Gastroesophageal sphincter (tissue), 4 donors: ENCODE data around the gene SLC22A15. TPM values are rescaled to one million over a fixed set of nuclear protein-coding genes. Genes with fewer than 3 reads are reported as not detected.
"Not testable (repeated sequence)": the region's sequence is repeated elsewhere in the genome, so short reads cannot be mapped to it uniquely, and the experiment has no call there.

Experiments used
- ATAC-seq: fragments of 150-250 bp; one replicate; pipeline ENCODE4 v1.9.1; 2016; ENCODE audit warnings: mild to moderate bottlenecking, moderate library complexity
- H3K27ac ChIP-seq, 4 donors: fragments of 200-600 bp; sonication (generic) in 3 of 4; 1 replicate in 3 of 4; 2 replicates in 1 of 4; pipeline ENCODE4 v1.5.1; 2016 to 2019
- H3K27me3 ChIP-seq: fragments of 200-600 bp; sonication (generic); one replicate; pipeline ENCODE4 v1.5.1; 2019
- H3K36me3 ChIP-seq, 2 donors: fragments of 200-600 bp; sonication (generic); one replicate each; pipeline ENCODE4 v1.5.1; 2019; ENCODE audit warnings: control low read depth in 1 of 2
- H3K4me1 ChIP-seq, 3 donors: fragments of 200-600 bp; sonication (generic); 1 replicate in 2 of 3; 2 replicates in 1 of 3; pipeline ENCODE4 v1.5.1; 2016 to 2019; ENCODE audit warnings: control low read depth in 2 of 3
- H3K4me3 ChIP-seq, 2 donors: fragments of 200-600 bp; sonication (generic); one replicate each; pipeline ENCODE4 v1.5.1; 2019; ENCODE audit warnings: mild to moderate bottlenecking in 1 of 2, moderate library complexity in 1 of 2
- H3K9me3 ChIP-seq, 3 donors: fragments of 200-600 bp; sonication (generic); one replicate each; pipeline ENCODE4 v1.5.1; 2017 to 2019; ENCODE audit warnings: control low read depth in 2 of 3
- CTCF ChIP-seq, 4 experiments: fragments of 200-600 bp in 2 of 4; fragments of 450-650 bp in 2 of 4; sonication (generic) in 1 of 4; IDR thresholded peaks; one replicate each; pipeline ENCODE4 v1.5.1; 2017 to 2019; ENCODE audit warnings: antibody characterized with exemption in 4 of 4, mild to moderate bottlenecking in 2 of 4, moderate library complexity in 2 of 4
- EP300 ChIP-seq: sonication (generic); formaldehyde crosslinking; IDR thresholded peaks from one replicate; pipeline ENCODE4 v1.6.1; 2017; ENCODE audit warnings: antibody characterized with exemption, mild to moderate bottlenecking
- POLR2A ChIP-seq, 2 donors: fragments of 450-650 bp; IDR thresholded peaks; one replicate each; pipeline ENCODE4 v1.6.1; 2017; ENCODE audit warnings: antibody characterized with exemption in 2 of 2, mild to moderate bottlenecking in 2 of 2, moderate library complexity in 1 of 2
- POLR2AphosphoS5 ChIP-seq: sonication (generic); formaldehyde crosslinking; IDR thresholded peaks from one replicate; pipeline ENCODE4 v1.6.1; 2017; ENCODE audit warnings: antibody characterized with exemption
- WGBS, 2 donors: methylation state at CpG; one replicate each; pipeline ENCODE4 v1.1.5; 2018; ENCODE audit warnings: low coverage in 1 of 2; 5-methylcytosine and 5-hydroxymethylcytosine counted together
- total RNA-seq, 4 donors: library from RNA; depleted of rRNA; stranded (reverse); fragments of >200 nt; gene quantifications; one replicate each; pipeline ENCODE4 v1.1.0, GENCODE V29; 2016

Gene SLC22A15
- total RNA-seq, 4 donors from 2014 or later = 2.3 to 6.5 (median 4.1) TPM

GRCh38 chr1:115954684-115955083 is 21.6 kb upstream of the SLC22A15 start:
- H3K4me3 ChIP-seq = no peak overlapping the region
- no peak for ATAC-seq
- H3K36me3 ChIP-seq = no peaks in the 10 kb centered on the region
- H3K9me3 ChIP-seq = no peaks in the 10 kb centered on the region
- no peak overlapping the region for H3K27ac ChIP-seq
- no peaks in the 10 kb centered on the region for H3K4me1 ChIP-seq
- no peak for TF ChIP-seq CTCF (IDR thresholded peaks at IDR 0.05)
- no peak for TF ChIP-seq POLR2AphosphoS5
- TF ChIP-seq POLR2A (IDR thresholded peaks at IDR 0.05) = no peak
- no peak for TF ChIP-seq EP300
- WGBS, 2 donors = 30 to 56% methylated on average over 2 of the region's 2 CpGs
- H3K27me3 ChIP-seq = peaks cover 8% of the 10 kb centered on the region

- H3K27me3 ChIP-seq = peaks cover 8% of the 10 kb centered on the region
Measured at GRCh38 chr1:115955228-115955627, 21.1 kb upstream of the SLC22A15 start.

GRCh38 chr1:115958866-115959265 is 17.4 kb upstream of the SLC22A15 start:
- Histone ChIP-seq H3K27me3 (peaks cover 15% of the 10 kb centered on the region), H3K9me3 (no peaks in the 10 kb centered on the region), H3K36me3 (no peaks in the 10 kb centered on the region), H3K27ac (no peak overlapping the region), H3K4me1 (no peaks in the 10 kb centered on the region), H3K4me3 (no peak overlapping the region)
- WGBS, 2 donors = 63 to 88% methylated on average over 1 to 2 of the region's 2 CpGs
- ATAC-seq = no peak
- TF ChIP-seq EP300 = no peak
- TF ChIP-seq CTCF (IDR thresholded peaks at IDR 0.05) = no peak
- no peak for TF ChIP-seq POLR2AphosphoS5
- no peak for TF ChIP-seq POLR2A (IDR thresholded peaks at IDR 0.05)

More at GRCh38 chr1:115955228-115955627, 21.1 kb upstream of the SLC22A15 start:
- H3K36me3 ChIP-seq = no peaks in the 10 kb centered on the region
- WGBS, 2 donors = 57 to 60% methylated on average over 1 of the region's 1 CpG
- no peak for ATAC-seq
- H3K4me1 ChIP-seq = no peaks in the 10 kb centered on the region
- H3K4me3 ChIP-seq = no peak overlapping the region
- H3K9me3 ChIP-seq = no peaks in the 10 kb centered on the region
- TF ChIP-seq EP300 (no peak), CTCF (IDR thresholded peaks at IDR 0.05) (no peak), POLR2A (IDR thresholded peaks at IDR 0.05) (no peak), POLR2AphosphoS5 (no peak)
- no peak overlapping the region for H3K27ac ChIP-seq

GRCh38 chr1:115969509-115969908 is 6.8 kb upstream of the SLC22A15 start:
- Histone ChIP-seq H3K36me3 (no peaks in the 10 kb centered on the region), H3K27ac (no peak overlapping the region), H3K4me3 (no peak overlapping the region), H3K9me3 (no peaks in the 10 kb centered on the region), H3K4me1 (no peaks in the 10 kb centered on the region), H3K27me3 (peaks cover 10% of the 10 kb centered on the region)
- no peak for ATAC-seq
- no peak for TF ChIP-seq EP300
- no peak for TF ChIP-seq POLR2AphosphoS5
- TF ChIP-seq POLR2A (IDR thresholded peaks at IDR 0.05) = no peak
- TF ChIP-seq CTCF (IDR thresholded peaks at IDR 0.05) = no peak
- 5 to 29% methylated on average over 2 of the region's 2 CpGs for WGBS, 2 donors

- not testable (repeated sequence) for H3K4me1 ChIP-seq, H3K36me3 ChIP-seq, H3K9me3 ChIP-seq, ATAC-seq, H3K27ac ChIP-seq, H3K4me3 ChIP-seq
- H3K27me3 ChIP-seq = peaks cover 20% of the 10 kb centered on the region
- 83 to 97% methylated on average over 4 to 7 of the region's 7 CpGs for WGBS, 2 donors
Measured at GRCh38 chr1:115971778-115972177, 4.5 kb upstream of the SLC22A15 start.
